Measurements from ENCODE around the gene USH1G. TPM values are rescaled to one million over a fixed set of nuclear protein-coding genes. Genes with fewer than 3 reads are reported as not detected.

The USH1G gene
- total RNA-seq, 4 donors from 2014 or later, result 1.1 to 3.7 (median 1.9) TPM

GRCh38 chr17:74961657-74962350, 38.7 kb upstream of the USH1G start:
- TF ChIP-seq, protein P1, sequence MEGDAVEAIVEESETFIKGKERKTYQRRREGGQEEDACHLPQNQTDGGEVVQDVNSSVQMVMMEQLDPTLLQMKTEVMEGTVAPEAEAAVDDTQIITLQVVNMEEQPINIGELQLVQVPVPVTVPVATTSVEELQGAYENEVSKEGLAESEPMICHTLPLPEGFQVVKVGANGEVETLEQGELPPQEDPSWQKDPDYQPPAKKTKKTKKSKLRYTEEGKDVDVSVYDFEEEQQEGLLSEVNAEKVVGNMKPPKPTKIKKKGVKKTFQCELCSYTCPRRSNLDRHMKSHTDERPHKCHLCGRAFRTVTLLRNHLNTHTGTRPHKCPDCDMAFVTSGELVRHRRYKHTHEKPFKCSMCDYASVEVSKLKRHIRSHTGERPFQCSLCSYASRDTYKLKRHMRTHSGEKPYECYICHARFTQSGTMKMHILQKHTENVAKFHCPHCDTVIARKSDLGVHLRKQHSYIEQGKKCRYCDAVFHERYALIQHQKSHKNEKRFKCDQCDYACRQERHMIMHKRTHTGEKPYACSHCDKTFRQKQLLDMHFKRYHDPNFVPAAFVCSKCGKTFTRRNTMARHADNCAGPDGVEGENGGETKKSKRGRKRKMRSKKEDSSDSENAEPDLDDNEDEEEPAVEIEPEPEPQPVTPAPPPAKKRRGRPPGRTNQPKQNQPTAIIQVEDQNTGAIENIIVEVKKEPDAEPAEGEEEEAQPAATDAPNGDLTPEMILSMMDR (IDR thresholded peaks at IDR 0.05), result peak; percentile 66 to 81
- TF ChIP-seq POLR2AphosphoS5 (IDR thresholded peaks at IDR 0.05) (peak in 1 of 3 donors; percentile 7), POLR2A (IDR thresholded peaks at IDR 0.05) (no peak), EP300 (IDR thresholded peaks at IDR 0.05) (no peak)
- H3K36me3 ChIP-seq, result no peaks in the 10 kb centered on the region
- H3K4me3 ChIP-seq, result no peak overlapping the region
- 39% methylated on average over 19 of the region's 23 CpGs for WGBS
- H3K9me3 ChIP-seq, result no peaks in the 10 kb centered on the region
- no peak overlapping the region for H3K27ac ChIP-seq
- DNase-seq (ENCODE audit: low spot score in 2 of 2), result peak; percentile 93 to 96
- peaks cover 8% of the 10 kb centered on the region for H3K4me1 ChIP-seq
- no peaks in the 10 kb centered on the region for H3K27me3 ChIP-seq

GRCh38 chr17:74960570-74961342, 37.7 kb upstream of the USH1G start:
- no peak for DNase-seq (ENCODE audit: low spot score in 2 of 2)
- WGBS, result 58% methylated on average over 13 of the region's 19 CpGs
- H3K27ac ChIP-seq, result no peak overlapping the region
- no peaks in the 10 kb centered on the region for H3K9me3 ChIP-seq
- H3K27me3 ChIP-seq, result no peaks in the 10 kb centered on the region
- H3K4me3 ChIP-seq, result no peak overlapping the region
- H3K4me1 ChIP-seq, result peaks cover 8% of the 10 kb centered on the region
- H3K36me3 ChIP-seq, result no peaks in the 10 kb centered on the region
- TF ChIP-seq POLR2AphosphoS5 (IDR thresholded peaks at IDR 0.05), result no peak
- TF ChIP-seq, protein P1 (IDR thresholded peaks at IDR 0.05), result peak in 1 of 2 donors; percentile 35
- TF ChIP-seq EP300 (IDR thresholded peaks at IDR 0.05), result no peak
- no peak for TF ChIP-seq POLR2A (IDR thresholded peaks at IDR 0.05)

DNA sequence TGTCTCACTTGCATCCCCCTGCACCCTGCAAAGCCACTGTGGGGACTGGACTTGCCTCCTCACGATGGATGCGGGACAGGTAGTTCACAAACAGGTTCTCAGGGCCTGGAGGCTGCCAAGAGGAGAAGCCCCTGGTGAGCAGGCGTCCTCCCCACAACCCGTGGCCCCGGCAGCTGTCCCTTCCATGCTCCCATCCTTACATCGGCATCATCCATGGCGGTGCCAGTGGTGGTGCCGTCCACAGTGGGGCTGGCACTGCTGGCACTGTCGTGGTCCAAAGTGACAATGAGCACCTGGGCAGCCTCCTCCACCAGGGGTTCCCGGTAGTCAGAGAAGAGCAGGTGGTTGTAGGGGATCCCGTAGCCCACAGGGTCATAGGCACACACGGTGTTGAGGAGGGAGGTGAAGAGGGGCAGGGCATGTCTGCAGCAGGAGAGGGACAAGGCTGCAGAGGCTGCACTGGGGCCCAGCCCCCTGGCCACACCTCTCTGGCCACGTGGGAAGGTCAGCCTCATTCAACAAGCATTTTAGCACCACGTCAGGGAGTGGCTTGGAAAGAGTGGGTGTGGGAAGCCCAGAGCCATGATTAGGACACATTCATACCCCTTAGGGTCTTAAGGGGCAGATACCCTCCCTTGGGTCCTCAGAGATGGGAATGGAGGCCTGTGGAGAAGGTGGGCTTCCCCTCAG, 36.9 kb upstream of the USH1G start:
- no peak overlapping the region for H3K27ac ChIP-seq
- H3K4me1 ChIP-seq, result peaks cover 3% of the 10 kb centered on the region
- no peak for TF ChIP-seq POLR2AphosphoS5 (IDR thresholded peaks at IDR 0.05)
- no peak for TF ChIP-seq EP300 (IDR thresholded peaks at IDR 0.05)
- TF ChIP-seq POLR2A (IDR thresholded peaks at IDR 0.05), result no peak
- TF ChIP-seq, protein P1 (IDR thresholded peaks at IDR 0.05), result no peak
- WGBS, result 69% methylated on average over 13 of the region's 14 CpGs
- H3K27me3 ChIP-seq, result no peaks in the 10 kb centered on the region
- no peaks in the 10 kb centered on the region for H3K9me3 ChIP-seq
- H3K36me3 ChIP-seq, result no peaks in the 10 kb centered on the region
- DNase-seq (ENCODE audit: low spot score in 2 of 2), result no peak
- H3K4me3 ChIP-seq, result no peak overlapping the region

DNA sequence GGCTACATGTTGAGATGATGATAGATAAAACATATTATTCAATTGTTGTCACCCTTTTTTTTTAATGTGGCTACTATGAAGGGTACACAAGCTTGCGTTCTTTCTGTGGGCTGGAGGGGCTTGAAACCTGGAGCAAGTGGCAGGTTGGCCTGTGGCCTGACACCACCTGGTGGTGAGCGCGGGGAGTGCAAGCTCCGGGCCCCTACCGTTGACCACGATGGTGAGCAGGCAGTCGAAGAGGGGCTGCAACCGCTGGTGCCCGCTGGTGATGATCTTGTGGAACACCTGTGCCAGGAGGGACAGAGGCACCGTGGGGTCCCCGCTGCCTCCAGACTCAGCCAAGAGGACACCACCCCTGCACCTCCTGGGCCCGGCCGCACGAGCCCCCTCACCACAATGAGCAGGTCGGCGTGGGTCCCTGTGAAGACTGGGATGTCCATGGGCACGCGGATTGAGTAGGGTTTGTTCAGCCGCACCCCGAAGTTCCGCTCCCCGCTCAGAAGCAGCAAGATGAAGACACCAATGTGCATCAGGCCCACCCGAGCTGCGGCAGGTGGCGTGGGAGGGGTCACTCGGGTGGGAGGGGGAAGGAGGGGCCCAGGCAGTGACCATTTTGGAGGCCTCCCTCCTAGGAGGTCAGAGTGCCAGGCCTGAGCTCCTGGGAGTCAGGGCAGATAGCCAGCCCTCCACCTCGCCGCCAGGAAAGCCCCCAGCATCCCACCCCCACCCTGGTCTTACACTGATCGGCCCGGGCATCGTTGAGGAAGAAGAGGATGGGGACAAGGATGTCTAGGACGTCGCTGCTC, 35.1 kb upstream of the USH1G start:
- Histone ChIP-seq H3K4me3 (no peak overlapping the region), H3K27me3 (no peaks in the 10 kb centered on the region), H3K9me3 (no peaks in the 10 kb centered on the region), H3K27ac (no peak overlapping the region), H3K36me3 (no peaks in the 10 kb centered on the region), H3K4me1 (no peaks in the 10 kb centered on the region)
- peak; percentile 84 to 89 for DNase-seq (ENCODE audit: low spot score in 2 of 2)
- 35% methylated on average over 12 of the region's 33 CpGs for WGBS
- TF ChIP-seq POLR2A (IDR thresholded peaks at IDR 0.05), result no peak
- TF ChIP-seq, protein P1 (IDR thresholded peaks at IDR 0.05), result peak; percentile 83 to 96
